ENCODE data around the gene MYO1G.
A peak's percentile ranks its signal among the peaks of the same experiment; 100 is the strongest.

MYO1G gene

GRCh38 chr7:44966731-44967538, 11.9 kb downstream of the MYO1G start:
- DNase-seq (ENCODE audit: low spot score) = no peak

GRCh38 chr7:44965937-44966730, 12.7 kb downstream of the MYO1G start:
- no peak for DNase-seq (ENCODE audit: low spot score)

- no peak for DNase-seq (ENCODE audit: low spot score)
Observed at GRCh38 chr7:44965441-44965903, 13.3 kb downstream of the MYO1G start.

GRCh38 chr7:44964831-44965440, 13.9 kb downstream of the MYO1G start:
- no peak for DNase-seq (ENCODE audit: low spot score)

GRCh38 chr7:44964384-44964830, 14.4 kb downstream of the MYO1G start:
- peak; percentile 51 for DNase-seq (ENCODE audit: low spot score)

GRCh38 chr7:44963364-44964290, 15.2 kb downstream of the MYO1G start:
- no peak for DNase-seq (ENCODE audit: low spot score)

GRCh38 chr7:44962483-44963251, 16.1 kb downstream of the MYO1G start:
- DNase-seq (ENCODE audit: low spot score) = peak; percentile 81

- DNase-seq (ENCODE audit: low spot score) = no peak
Observed at GRCh38 chr7:44961844-44962482, 16.9 kb downstream of the MYO1G start.

GRCh38 chr7:44960011-44960580, 18.7 kb downstream of the MYO1G start:
- DNase-seq (ENCODE audit: low spot score) = no peak

- DNase-seq (ENCODE audit: low spot score) = no peak
Observed at GRCh38 chr7:44959433-44959951, 19.3 kb downstream of the MYO1G start.

GRCh38 chr7:44958645-44959344, 20.0 kb downstream of the MYO1G start:
- no peak for DNase-seq (ENCODE audit: low spot score)

- no peak for DNase-seq (ENCODE audit: low spot score)
Observed at GRCh38 chr7:44956157-44956766, 22.6 kb downstream of the MYO1G start.

- DNase-seq (ENCODE audit: low spot score) = no peak
Observed at GRCh38 chr7:44955733-44956132, 23.1 kb downstream of the MYO1G start.

GRCh38 chr7:44953156-44953555, 25.7 kb downstream of the MYO1G start:
- DNase-seq (ENCODE audit: low spot score) = no peak

- DNase-seq (ENCODE audit: low spot score) = no peak
Observed at GRCh38 chr7:44949303-44949702, 29.5 kb downstream of the MYO1G start.

GRCh38 chr7:44945479-44945878, 33.3 kb downstream of the MYO1G start:
- no peak for DNase-seq (ENCODE audit: low spot score)

- DNase-seq (ENCODE audit: low spot score) = no peak
Observed at GRCh38 chr7:44944821-44945220, 34.0 kb downstream of the MYO1G start.

- DNase-seq (ENCODE audit: low spot score) = no peak
Observed at GRCh38 chr7:44943631-44944030, 35.2 kb downstream of the MYO1G start.

GRCh38 chr7:44937426-44937825, 41.4 kb downstream of the MYO1G start:
- DNase-seq (ENCODE audit: low spot score) = no peak
